ENCODE data around the gene USE1.

Gene USE1

GRCh38 chr19:17194608-17195007, 20.5 kb upstream of the USE1 start:
- TF ChIP-seq, protein P1, sequence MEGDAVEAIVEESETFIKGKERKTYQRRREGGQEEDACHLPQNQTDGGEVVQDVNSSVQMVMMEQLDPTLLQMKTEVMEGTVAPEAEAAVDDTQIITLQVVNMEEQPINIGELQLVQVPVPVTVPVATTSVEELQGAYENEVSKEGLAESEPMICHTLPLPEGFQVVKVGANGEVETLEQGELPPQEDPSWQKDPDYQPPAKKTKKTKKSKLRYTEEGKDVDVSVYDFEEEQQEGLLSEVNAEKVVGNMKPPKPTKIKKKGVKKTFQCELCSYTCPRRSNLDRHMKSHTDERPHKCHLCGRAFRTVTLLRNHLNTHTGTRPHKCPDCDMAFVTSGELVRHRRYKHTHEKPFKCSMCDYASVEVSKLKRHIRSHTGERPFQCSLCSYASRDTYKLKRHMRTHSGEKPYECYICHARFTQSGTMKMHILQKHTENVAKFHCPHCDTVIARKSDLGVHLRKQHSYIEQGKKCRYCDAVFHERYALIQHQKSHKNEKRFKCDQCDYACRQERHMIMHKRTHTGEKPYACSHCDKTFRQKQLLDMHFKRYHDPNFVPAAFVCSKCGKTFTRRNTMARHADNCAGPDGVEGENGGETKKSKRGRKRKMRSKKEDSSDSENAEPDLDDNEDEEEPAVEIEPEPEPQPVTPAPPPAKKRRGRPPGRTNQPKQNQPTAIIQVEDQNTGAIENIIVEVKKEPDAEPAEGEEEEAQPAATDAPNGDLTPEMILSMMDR (IDR thresholded peaks at IDR 0.05): no peak
- Histone ChIP-seq H3K27ac (no peak overlapping the region), H3K4me3 (no peak overlapping the region)
- no peak for DNase-seq (ENCODE audit: low spot score)

GRCh38 chr19:17195106-17195505, 20.1 kb upstream of the USE1 start:
- Histone ChIP-seq H3K4me3 (no peak overlapping the region), H3K27ac (no peak overlapping the region)
- TF ChIP-seq, protein P1 (IDR thresholded peaks at IDR 0.05): no peak
- DNase-seq (ENCODE audit: low spot score): peak; percentile 64

DNA sequence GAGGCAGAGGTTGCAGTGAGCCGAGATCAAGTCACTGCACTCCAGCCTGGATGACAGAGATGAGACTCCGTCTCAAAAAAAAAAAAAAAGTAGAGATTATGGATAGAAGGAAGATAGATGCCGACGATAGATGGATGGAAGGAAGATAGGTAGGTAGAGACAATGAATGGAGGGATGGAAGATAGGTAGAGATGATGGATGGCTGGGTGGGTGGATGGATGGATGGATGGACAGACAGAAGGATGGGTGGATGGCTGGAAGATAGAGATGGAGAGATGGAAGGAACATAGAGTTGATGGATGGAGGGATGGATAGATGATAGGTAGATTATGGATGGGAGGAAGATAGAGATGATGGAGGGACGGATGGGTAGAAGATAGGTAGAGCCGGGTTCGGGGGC, 18.5 kb upstream of the USE1 start:
- DNase-seq (ENCODE audit: low spot score): no peak
- no peak overlapping the region for H3K27ac ChIP-seq
- no peak overlapping the region for H3K4me3 ChIP-seq
- TF ChIP-seq, protein P1 (IDR thresholded peaks at IDR 0.05): no peak

GRCh38 chr19:17197666-17198065, 17.5 kb upstream of the USE1 start:
- TF ChIP-seq, protein P1 (IDR thresholded peaks at IDR 0.05): no peak
- no peak for DNase-seq (ENCODE audit: low spot score)
- Histone ChIP-seq H3K4me3 (no peak overlapping the region), H3K27ac (no peak overlapping the region)

DNA sequence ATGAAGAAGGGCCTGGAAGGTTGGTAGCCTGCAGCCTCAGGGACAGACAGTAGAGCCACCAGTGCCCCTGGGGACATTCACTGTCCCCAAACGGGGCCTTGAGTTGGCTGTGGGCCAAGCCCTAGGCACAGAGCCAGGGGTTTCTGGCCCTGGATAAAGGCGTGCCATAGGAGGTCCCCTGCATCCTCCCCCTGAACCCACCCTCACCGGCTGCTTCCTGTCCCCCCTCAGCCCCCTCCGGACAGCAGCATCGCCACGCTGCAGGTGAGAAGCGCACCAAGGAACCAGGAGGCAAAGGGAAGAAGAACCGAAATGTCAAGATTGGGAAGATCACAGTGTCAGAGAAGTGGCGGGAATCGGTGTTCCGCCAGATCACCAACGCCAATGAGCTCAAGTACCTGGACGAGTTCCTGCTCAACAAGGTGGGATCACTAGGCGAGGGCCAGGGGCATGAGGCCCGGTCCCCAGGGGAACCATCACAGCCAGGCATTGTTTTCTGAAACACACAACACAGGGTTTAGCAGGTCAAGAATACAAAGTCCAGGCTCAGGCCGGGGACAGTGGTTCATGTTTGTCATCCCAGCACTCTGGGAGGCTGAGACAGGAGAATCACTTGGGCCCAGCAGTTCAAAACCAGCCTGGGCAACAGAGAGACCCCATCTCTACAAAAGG, 14.6 kb upstream of the USE1 start:
- Histone ChIP-seq H3K27ac (no peak overlapping the region), H3K4me3 (no peak overlapping the region)
- no peak for DNase-seq (ENCODE audit: low spot score)
- TF ChIP-seq, protein P1 (IDR thresholded peaks at IDR 0.05): no peak

- no peak overlapping the region for H3K27ac ChIP-seq
- no peak overlapping the region for H3K4me3 ChIP-seq
- no peak for DNase-seq (ENCODE audit: low spot score)
- TF ChIP-seq, protein P1 (IDR thresholded peaks at IDR 0.05): no peak
Observed at GRCh38 chr19:17202249-17202648, 12.9 kb upstream of the USE1 start.

- TF ChIP-seq, protein P1 (IDR thresholded peaks at IDR 0.05): no peak
- DNase-seq (ENCODE audit: low spot score): no peak
- H3K27ac ChIP-seq: no peak overlapping the region
- no peak overlapping the region for H3K4me3 ChIP-seq
Observed at GRCh38 chr19:17202713-17203112, 12.4 kb upstream of the USE1 start.

Measured in coronary artery (tissue), 2 donors.